ENCODE results near the gene TMEM98. TPM values are rescaled to one million over a fixed set of nuclear protein-coding genes. Genes with fewer than 3 reads are reported as not detected.
"Not testable (repeated sequence)": the region's sequence is repeated elsewhere in the genome, so short reads cannot be mapped to it uniquely, and the experiment has no call there.

TMEM98 gene
- total RNA-seq, 1 donor from 2014 or later: 97.6 TPM

DNA sequence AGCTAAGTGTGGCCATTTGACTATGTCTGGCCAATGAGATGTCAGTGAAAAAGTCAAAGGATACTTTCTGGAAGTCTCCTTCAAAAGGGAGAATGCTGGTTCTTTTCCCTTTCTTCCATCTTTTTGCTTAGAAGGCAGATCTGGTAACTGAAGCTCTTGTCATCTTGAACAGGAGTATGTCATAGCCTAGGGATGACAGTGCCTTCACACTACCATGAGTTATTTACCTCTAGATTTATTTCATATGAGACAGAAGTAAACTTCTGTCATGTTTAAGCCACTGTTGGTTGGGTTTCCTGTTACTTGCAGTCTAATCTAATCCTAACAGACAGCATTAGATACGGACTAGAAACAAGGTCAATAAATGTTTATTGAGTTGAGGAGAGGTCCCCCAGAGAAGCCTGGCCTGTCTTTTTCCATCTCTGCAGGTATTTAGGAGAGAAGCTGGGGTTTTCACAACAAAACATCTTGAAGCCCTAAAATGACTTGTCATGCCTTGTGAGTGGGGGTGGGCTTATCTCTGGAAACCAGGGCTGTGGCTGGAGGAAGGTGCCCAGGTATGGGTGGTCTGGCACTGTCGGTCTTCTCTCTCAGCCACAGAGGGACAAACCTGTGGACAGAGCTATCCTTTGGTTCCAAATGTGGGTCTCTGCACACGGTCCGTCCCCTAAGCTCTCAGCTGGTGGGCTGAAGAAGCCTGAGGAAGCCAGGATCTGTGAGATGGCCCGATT is 28.5 kb downstream of the TMEM98 start:
- no peak overlapping the region for H3K27ac Mint-ChIP-seq (ENCODE audit: unreplicated experiment)
- H3K4me1 Mint-ChIP-seq (ENCODE audit: unreplicated experiment): peaks cover 7% of the 10 kb centered on the region
- no peaks in the 10 kb centered on the region for H3K36me3 Mint-ChIP-seq (ENCODE audit: unreplicated experiment)
- DNase-seq (ENCODE audit: extremely low spot score, unreplicated experiment): no peak
- H3K9me3 Mint-ChIP-seq (ENCODE audit: unreplicated experiment): no peaks in the 10 kb centered on the region
- no peak for TF ChIP-seq CTCF (IDR thresholded peaks at IDR 0.05)
- H3K27me3 Mint-ChIP-seq (ENCODE audit: unreplicated experiment): peaks cover 41% of the 10 kb centered on the region
- no peak overlapping the region for H3K4me3 Mint-ChIP-seq (ENCODE audit: unreplicated experiment)

- Mint-ChIP-seq H3K4me1 (ENCODE audit: unreplicated experiment) (peaks cover 7% of the 10 kb centered on the region), H3K4me3 (ENCODE audit: unreplicated experiment) (no peak overlapping the region), H3K27ac (ENCODE audit: unreplicated experiment) (peak overlapping the region; percentile 66), H3K36me3 (ENCODE audit: unreplicated experiment) (no peaks in the 10 kb centered on the region), H3K9me3 (ENCODE audit: unreplicated experiment) (no peaks in the 10 kb centered on the region), H3K27me3 (ENCODE audit: unreplicated experiment) (peaks cover 41% of the 10 kb centered on the region)
- TF ChIP-seq CTCF (IDR thresholded peaks at IDR 0.05): no peak
- no peak for DNase-seq (ENCODE audit: extremely low spot score, unreplicated experiment)
These were observed 30.5 kb downstream of the TMEM98 start for GRCh38 chr17:32958418-32958817.

GRCh38 chr17:32960815-32961214 is 32.9 kb downstream of the TMEM98 start:
- H3K27me3 Mint-ChIP-seq (ENCODE audit: unreplicated experiment): peaks cover 46% of the 10 kb centered on the region
- DNase-seq (ENCODE audit: extremely low spot score, unreplicated experiment): no peak
- peaks cover 7% of the 10 kb centered on the region for H3K4me1 Mint-ChIP-seq (ENCODE audit: unreplicated experiment)
- TF ChIP-seq CTCF (IDR thresholded peaks at IDR 0.05): no peak
- no peak overlapping the region for H3K27ac Mint-ChIP-seq (ENCODE audit: unreplicated experiment)
- no peaks in the 10 kb centered on the region for H3K9me3 Mint-ChIP-seq (ENCODE audit: unreplicated experiment)
- no peak overlapping the region for H3K4me3 Mint-ChIP-seq (ENCODE audit: unreplicated experiment)
- no peaks in the 10 kb centered on the region for H3K36me3 Mint-ChIP-seq (ENCODE audit: unreplicated experiment)

- no peak for DNase-seq (ENCODE audit: extremely low spot score, unreplicated experiment)
- TF ChIP-seq CTCF (IDR thresholded peaks at IDR 0.05): no peak
- Mint-ChIP-seq H3K36me3 (ENCODE audit: unreplicated experiment) (no peaks in the 10 kb centered on the region), H3K4me1 (ENCODE audit: unreplicated experiment) (peaks cover 7% of the 10 kb centered on the region), H3K27me3 (ENCODE audit: unreplicated experiment) (peaks cover 42% of the 10 kb centered on the region), H3K9me3 (ENCODE audit: unreplicated experiment) (no peaks in the 10 kb centered on the region), H3K27ac (ENCODE audit: unreplicated experiment) (no peak overlapping the region), H3K4me3 (ENCODE audit: unreplicated experiment) (no peak overlapping the region)
These were observed 34.4 kb downstream of the TMEM98 start for GRCh38 chr17:32962320-32962711.

DNA sequence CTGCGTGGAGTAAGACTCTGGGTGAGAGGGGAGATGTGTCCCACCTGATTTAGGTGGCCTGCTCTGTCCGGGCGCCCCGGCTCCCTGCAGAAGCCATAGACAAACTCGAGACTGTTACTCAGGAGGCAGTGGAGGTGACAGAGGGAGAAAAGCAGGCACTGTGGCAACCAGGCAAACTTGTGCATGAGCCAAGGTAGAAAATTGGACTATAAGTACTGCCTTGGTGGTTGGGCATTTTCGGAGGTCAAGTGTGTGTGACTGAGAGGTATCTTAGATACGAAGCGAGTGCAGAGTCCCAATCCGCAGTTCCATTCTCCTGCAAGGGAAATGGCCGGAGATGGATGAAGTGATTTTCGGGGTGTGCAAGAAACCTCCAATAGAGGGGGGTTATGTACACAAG is 36.6 kb downstream of the TMEM98 start:
- no peaks in the 10 kb centered on the region for H3K36me3 Mint-ChIP-seq (ENCODE audit: unreplicated experiment)
- H3K9me3 Mint-ChIP-seq (ENCODE audit: unreplicated experiment): no peaks in the 10 kb centered on the region
- H3K27ac Mint-ChIP-seq (ENCODE audit: unreplicated experiment): no peak overlapping the region
- no peak for TF ChIP-seq CTCF (IDR thresholded peaks at IDR 0.05)
- no peak overlapping the region for H3K4me3 Mint-ChIP-seq (ENCODE audit: unreplicated experiment)
- H3K4me1 Mint-ChIP-seq (ENCODE audit: unreplicated experiment): no peaks in the 10 kb centered on the region
- DNase-seq (ENCODE audit: extremely low spot score, unreplicated experiment): no peak
- H3K27me3 Mint-ChIP-seq (ENCODE audit: unreplicated experiment): peaks cover 42% of the 10 kb centered on the region

- H3K9me3 Mint-ChIP-seq (ENCODE audit: unreplicated experiment): not testable (repeated sequence)
These were observed 41.3 kb downstream of the TMEM98 start for GRCh38 chr17:32969231-32969630.

More at GRCh38 chr17:32969231-32969630, 41.3 kb downstream of the TMEM98 start:
- peaks cover 14% of the 10 kb centered on the region for H3K27me3 Mint-ChIP-seq (ENCODE audit: unreplicated experiment)
- not testable (repeated sequence) for H3K36me3 Mint-ChIP-seq (ENCODE audit: unreplicated experiment); DNase-seq (ENCODE audit: extremely low spot score, unreplicated experiment); H3K27ac Mint-ChIP-seq (ENCODE audit: unreplicated experiment); H3K4me1 Mint-ChIP-seq (ENCODE audit: unreplicated experiment); H3K4me3 Mint-ChIP-seq (ENCODE audit: unreplicated experiment)

Measured in osteocyte (in vitro differentiated cells).